NCI-H524 treated with DMSO at 0.1 percent for 48 hours (cell line): ENCODE data around the gene ASCL2.
"Not testable (repeated sequence)": the region's sequence is repeated elsewhere in the genome, so short reads cannot be mapped to it uniquely, and the experiment has no call there.

Experiments used
- DNase-seq: peaks from one replicate; lab custom pipeline; 2025; lab: John Stamatoyannopoulos, UW

Gene ASCL2

DNA sequence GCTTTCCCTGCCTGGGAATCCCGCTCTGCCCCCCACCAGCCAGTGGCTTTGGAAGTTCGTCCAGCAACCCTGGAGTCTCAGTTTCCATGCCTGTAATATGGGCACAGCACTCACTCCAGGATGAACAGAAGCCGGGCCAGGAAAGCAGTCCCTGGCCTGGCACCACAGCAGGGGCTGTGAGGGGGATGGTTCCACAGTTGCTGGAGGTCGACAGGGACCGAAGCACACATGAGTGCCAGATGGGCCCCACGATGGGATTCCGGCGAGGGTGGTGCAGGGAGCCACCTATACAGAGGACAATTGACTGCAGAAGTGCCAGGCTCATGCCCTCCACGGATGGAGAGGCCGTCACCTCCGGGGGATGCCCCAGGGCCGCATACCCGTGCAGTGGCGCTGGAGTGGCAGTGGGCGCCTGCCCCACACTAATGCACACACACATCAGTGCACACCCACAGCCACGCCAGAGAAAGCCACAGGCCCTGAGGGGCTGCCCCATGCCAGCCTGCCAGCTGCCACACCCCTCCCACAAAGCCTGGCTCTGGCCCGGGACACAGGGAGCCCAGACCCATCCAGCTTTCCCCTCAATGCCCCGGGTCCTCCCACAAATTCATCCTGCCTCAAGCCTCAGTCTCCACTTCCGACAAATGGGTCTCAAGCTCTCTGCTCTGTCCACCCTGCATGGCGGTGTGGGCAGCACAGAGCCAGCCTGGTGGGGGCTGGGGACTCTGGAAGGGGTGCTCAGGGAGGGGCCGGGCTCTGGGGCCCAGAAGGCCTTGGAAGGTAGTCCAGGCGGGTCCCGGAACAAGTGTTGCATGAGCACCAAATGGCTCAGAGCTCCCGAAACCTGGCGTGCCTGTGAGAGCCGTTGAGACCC is 9.7 kb downstream of the ASCL2 start:
- DNase-seq = no peak

DNA sequence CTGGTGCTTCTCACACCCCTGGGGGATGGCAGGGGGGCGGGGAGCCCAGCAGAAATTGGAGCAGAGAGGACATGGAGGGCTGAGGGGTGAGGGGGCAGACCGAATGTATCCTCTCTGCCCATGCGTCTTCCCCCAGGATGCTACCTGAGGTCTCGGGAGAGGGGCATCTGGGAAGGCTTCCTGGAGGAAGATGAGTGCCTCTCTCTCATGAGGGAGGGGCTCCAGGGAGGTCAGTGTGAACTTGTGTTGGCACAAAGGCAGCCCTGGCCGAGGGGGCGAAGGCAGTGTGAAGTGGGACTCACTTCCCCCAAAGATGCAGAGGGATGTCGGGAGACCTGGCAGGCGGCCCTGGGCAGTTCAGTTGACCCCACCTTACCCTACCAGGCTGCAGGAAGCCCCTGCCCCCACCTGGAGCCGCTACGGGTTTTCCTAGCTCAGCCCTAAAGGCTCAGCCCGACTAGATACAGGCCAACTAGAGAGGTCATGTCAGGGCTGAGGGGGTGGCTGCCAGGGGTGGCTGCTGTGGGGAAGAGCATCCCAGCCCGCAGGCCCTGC is 10.4 kb downstream of the ASCL2 start:
- DNase-seq = no peak

DNA sequence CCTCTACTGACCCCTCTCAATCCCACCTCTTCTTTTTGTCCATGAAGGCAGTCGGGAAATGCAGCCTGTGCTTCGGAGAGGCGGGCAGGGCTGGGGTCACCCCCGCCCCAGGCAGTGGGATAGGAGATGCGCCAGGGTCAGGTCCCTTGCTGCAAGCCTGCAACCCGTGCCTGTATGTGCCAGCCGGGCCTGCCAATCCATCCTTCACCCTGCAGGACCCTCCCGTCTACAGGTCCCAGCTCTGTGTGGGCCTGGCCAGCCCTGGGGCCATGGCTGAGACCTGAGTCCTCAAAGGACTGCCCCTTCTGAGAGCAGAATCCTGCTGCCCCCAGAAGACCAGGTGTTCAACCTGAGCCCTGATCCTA is 10.9 kb downstream of the ASCL2 start:
- DNase-seq = no peak

DNA sequence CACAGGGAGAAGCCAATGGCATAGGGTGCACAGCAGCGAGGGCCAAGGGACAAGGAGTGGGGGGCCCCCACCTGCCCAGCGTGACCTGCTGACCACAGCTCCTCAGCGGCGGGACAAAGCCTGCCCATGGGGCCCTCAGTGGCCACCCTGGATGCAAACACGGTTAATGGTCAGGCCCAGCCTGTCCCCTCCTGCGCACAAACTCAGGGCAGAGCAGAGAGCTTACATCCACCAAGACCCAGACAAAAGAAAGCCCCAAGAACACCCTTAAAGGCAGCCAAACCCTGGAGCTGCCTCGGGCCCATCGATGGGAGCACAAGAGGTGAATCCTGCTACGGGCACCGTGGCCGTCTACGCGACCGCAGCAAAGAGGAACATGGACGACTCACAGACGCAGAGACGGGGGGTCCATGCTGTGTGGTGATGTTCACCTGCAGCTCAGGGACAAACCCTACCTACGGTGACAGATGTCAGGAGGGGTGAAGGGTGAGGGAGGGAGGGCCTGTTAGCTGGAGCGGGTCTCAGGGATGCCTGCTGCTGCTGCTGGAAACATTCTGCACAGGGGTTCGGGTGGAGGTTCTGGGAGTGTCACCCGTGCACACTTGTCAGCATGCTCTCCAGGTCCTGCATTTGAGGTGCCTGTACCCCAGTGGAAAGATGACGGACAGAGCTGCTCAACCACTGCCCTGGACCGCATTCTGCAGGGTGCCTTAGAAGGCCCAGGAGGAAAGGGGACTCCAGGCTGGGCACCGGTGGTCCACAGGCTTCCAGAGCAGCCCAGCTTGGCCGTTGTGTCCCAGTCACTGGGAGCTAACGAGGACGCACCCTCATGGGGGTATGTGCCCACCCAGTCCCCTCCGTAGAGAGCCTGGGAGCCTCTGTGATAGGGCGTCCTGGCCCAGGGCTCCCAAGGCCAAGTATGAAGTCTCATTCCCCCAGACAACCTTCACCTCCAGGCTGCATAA is 11.6 kb downstream of the ASCL2 start:
- no peak for DNase-seq

DNA sequence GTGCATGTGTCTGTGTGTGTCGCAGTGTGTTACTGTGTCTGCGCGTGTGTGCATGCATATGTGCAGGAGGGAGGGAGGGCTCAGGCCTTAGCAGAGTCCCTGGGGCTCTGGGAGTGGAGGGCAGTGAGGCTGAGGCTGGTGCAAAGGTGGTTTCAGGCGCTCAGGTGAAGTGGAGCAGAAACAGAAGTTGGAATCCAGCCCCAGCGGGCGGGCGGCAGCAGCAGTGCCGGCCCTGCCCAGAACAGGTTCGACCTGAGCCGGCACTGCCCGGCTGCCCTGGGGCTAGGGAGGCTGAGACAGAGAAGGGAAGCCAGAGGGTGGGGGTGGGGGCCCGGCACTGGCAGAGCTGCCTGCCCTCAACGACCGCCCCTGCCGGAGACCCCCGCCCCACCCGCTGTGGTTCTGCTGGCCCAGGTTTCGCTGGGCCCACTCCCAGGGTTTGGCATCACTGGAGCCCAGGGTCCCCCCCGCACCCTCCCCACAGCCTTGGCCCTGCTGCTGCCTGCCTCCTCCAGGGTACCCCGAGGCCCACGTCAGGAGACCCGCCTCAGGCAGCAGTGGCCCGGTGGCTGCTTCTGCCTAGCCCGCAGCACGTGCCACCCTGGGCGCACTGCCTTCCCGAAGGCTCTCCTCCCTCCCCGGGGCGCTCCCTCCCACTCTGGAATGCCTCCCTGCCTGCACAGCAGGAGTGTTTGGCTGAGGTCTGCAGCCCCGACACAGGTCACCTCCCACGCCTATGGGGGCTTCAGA is 13.3 kb downstream of the ASCL2 start:
- DNase-seq = no peak

DNA sequence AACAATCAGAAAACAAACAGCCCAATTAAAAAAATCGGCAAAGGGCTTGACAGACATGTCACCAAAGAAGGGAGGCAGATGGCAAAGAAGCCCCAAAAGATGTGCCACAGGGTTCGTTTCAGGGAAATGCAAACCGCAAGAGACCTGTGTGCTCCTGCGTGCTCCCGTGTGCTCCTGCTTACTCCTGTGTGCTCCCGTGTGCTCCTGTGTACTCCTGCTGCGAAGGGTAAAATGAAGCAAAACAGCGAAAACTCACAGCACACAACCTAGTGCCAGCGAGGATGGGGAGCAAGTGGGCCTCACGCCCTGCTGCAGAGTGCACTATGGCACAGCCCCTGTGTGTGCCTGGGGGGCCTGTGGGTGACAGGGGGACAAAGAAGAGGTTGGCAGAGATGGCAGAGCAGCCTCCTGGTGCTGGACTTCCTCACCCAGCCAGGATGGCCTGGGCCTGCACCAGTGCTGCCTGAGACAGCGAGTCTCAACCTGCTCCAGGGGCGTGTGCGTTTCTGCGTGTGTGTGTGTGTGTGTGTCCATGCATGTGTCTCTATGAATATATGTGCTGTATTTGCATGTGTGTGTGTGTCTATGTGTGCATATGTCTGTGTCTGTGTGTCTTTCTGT is 14.0 kb downstream of the ASCL2 start:
- DNase-seq = no peak

DNA sequence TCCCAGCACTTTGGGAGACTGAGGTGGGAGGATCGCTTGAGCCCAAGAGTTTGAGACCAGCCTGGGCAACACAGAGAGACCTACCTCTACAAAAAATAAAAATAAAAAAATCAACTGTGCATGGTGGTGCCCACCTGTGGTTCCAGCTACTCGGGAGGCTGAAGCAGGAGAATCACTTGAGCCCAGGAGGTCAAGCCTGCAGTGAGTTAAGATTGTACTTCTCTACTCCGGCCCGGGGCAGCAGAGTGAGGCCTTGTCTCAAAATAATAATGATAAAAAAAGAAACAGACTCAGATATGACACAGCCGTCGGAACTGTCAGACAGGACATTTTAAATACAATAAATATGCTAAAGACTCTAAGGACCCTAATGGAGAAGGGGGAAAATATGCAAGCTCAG is 18.4 kb downstream of the ASCL2 start:
- DNase-seq = no peak

DNA sequence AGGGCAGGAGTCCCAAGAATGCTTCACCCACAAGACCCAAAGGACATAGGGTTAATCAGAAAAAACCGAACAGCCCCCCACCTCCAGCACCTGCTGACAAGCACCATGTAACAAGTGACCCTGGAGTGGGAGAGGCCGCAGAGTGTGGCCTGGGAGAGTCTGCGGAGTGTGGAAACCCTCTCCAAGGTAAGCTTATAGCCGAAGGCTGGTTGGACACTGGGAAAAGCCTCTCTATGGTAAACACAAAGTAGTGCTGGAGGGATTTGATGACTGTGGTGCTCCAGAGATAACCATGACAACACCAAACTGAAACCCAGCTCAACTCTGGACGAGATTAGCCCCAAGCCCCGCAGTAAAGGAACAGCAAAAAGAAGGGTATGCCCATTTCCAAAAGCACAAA is 19.2 kb downstream of the ASCL2 start:
- no peak for DNase-seq

DNA sequence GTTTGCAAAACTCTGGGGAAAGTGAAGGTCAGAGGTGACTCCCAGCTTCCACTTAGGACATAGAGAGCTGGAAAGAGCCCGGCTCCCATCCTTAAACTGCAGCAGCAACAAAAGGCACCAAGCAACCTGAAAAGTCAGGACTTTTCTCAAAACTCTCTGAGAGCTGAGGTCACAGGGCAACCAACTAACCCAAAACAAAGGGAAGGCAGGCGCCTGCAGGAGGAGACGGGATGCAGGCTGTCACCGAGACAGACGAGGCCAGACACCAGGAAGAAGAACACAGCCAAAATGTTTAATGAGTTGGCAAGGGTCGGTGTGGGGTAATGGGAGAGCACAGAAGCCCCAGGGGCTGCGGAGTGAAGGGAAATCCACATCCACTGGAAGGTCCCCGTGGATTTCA is 19.9 kb downstream of the ASCL2 start:
- no peak for DNase-seq

DNA sequence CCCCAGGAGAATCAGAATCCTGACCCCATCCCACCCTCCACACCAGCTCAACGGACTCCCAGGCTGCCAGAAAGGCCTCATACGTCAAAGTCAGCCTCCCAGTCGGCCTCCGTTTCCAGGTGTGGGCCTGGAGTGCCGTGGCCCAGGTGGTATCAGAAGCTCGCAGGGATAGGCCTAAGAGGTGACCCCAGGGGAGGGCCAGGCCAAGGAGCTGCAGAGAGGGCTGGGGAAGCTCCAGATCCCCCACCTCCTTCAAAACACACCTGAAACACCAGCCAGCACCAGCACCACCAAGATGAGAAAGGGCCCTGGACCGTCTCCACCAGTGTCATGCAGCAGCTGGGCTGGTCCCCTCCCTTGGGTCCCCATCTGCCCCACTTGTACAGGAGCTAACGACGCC is 20.3 kb downstream of the ASCL2 start:
- no peak for DNase-seq

DNA sequence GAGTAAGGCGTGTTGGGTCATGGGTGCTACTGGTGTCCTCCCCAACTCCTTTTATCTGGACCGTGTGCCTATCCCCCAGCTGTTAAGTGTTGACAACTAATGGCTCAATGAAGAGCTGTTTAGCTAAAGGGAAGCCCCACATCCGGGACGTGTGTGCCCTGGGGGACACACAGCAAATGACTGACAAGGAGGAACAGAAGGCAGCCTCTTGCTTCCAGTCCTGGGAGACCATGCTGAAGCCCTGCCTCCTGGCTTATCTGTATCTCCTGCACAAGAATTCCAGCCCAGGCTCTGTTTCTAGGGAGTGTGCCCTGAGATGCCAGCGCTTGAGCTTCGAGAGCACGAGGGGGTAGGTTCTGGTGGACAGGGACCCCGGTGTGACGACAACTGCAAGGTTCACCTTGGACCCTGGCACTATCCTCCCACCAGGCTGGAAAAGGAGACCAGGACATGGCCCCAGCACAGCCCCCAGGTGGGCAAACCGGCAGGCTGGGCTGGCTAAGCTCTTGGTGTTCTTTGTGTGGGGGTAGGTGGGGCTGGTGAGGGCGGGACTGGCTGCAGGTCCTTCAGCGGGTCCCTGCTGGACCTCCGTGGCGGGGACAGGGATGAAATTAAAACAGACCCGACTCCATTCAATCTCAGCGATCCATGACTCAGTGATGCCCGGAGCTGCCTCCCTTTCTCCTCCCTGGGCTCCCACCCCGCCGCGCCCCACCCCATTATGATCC is 21.0 kb downstream of the ASCL2 start:
- DNase-seq = no peak

DNA sequence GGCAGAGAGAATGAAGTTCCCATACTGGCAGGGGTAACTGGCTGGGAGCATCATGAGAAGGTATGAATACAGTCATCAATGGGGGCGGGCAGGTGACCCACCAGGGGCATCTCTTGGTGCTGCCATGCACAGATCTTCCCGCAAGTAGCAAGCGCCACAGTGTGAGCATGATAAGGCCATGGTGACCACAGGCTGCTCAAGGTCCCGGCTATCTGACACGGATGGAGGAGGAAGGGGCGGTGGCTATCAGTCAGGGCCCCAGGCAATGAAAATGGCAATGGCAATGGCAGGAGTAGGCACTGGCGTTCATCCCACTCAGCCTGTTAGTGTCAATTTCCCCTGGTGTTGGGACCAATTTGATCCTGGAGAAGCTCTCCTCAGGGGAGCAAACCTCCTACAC is 21.6 kb downstream of the ASCL2 start:
- no peak for DNase-seq

DNA sequence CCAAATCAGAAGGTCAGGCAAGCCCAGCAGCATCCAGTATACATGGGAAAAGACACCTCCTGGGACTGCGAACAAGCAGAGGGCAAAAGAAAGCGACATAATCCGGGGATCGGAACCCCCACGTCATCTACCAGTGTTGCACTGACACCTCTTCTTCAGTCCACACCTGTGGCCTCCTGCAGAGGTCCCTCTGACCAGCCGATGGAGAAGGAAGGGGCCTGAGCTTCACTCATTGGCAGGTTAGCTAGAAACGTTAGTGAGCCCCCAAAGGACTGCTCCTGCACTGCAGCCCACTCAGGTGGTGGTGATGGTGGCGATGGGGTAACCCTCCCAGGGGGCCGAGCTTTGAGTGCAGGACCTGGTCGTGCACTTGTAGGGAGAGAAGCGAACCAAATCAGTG is 22.1 kb downstream of the ASCL2 start:
- no peak for DNase-seq

DNA sequence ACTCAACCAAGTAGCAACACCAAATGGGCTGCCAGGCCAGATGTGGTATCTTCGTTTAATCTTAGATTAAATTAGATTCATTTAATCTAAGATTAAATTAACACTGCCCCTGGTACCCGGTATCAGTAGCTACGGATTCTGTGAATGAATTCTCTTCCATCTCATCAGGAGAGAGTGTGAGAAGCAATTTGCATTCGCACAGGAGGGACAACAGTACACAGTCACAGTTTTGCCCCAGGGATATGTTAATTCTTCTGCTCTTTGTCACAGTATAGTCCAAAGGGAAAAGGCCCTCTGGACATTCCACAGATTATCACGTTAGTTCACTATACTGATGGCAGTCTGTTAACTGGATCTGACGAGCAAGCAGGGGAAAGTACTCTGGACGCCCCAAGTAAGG is 22.9 kb downstream of the ASCL2 start:
- no peak for DNase-seq

DNA sequence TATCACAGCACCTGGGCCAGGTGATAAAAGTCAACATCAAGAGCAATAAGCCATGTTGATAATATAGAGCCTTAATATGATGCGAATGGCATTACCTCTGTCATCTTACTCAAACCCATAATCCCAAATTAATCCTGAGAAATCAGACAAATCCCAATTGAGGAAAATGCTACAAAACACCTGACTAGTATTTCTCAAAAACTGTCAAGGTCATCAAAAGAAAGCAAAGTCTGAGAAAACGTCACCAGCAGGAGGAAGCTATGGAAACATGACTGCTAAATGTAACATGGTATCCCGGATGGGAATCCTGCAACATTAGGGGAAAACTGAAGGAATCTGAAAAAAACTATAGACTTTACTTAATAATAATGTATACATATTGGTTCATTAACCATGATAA is 29.6 kb downstream of the ASCL2 start:
- no peak for DNase-seq

DNA sequence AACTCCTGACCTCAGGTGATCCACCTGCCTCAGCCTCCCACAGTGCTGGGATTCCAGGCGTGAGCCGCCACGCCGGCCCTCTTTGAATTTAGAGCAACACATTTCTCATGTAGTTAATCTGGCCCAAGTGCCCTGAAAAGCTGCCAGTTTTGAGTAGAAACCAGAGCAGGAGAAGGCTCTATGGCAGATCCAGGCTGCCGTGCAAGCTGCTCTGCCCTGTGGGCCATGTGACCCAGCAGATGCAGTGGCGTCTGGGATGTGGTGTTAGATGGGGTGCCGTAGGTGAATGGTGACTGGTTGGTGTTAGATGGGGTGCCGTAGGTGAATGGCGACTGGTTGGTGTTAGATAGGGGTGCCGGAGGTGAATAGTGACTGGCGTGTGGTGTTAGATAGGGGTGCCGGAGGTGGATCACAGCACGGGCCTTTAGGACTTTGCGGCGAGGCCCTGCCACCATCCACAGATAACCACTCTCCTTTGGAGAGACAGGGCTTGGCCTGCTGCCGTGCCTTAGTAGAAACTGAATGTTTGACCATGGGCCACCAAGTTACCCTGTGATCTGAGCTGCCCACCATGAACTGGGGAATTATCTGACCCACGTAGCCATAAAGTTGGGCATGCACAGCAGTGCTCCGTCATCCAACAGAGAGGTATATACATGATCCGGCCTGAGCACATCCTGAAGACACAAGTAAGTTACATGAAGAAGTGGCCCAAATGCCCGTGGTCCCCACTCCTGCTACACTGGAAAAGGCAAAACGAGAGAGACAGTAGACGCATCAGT is 32.7 kb downstream of the ASCL2 start:
- no peak for DNase-seq

DNA sequence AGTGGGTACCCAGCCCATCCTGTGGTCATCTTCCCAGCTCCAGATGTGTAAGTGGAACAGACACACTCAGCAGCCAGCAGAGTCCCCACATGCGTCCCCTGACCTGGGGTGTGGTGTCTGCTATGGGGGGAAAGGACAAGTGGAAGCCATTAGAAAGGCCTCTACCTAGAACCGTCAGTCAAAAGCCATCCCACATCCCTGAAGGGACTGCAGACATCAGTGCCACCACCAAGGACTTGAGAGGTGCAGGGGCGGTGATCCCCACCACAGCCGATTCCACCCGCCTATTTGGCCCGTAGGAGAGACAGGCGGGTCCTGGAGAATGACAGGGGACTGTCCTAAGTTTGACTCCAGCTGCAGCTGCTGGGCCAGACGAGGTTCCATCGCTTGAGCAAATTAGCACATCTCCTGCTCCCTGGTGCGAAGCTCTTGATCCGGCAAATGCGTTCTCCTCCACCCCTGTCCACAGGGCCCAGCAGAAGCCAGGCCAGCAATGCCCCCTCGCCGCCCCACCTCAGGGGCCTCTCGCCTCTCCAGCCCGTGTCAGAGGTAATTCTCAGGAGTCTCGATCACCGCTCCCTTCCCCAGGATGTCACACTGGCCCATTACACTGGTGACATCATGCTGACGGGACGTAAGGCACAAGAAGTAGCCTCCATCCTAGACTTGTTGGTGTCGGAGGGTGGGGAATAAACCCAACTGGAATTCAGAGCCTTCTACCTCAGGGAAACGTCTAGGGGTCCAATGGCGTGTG is 33.8 kb downstream of the ASCL2 start:
- DNase-seq = not testable (repeated sequence)

DNA sequence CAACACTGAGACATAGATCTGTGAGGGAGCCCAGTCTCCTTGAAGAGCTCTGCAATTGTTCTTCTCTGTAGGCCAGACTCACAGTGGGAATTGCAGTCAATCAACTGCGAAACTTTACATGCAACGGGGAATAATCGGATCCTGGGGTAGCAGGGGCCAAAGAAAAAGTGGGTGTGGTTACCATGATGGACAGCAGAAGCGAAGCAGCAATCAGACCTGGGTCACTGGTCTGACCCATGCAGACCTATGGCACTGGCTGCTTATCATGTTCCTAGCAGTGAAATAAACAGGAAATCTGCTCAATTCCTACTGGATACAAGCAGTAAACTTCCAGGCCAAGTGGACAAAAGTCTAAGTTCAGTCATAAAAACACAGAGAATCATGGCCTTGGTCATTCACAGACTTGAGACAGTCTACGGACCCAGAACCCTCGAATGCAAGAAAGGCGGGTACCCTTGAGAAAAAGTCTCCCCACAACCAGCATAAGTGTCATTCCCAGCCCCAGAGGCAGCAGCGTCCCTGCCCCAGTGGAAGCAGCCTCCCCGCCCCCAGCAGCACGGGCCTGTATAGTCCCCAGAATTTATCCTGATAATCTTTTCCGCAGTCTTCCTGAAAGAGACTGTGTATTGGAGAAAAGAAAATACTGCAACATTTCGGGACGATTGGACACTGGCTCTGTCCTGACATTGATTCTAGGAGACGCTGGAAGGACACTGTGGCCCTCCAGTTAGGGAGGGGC is 34.6 kb downstream of the ASCL2 start:
- no peak for DNase-seq

DNA sequence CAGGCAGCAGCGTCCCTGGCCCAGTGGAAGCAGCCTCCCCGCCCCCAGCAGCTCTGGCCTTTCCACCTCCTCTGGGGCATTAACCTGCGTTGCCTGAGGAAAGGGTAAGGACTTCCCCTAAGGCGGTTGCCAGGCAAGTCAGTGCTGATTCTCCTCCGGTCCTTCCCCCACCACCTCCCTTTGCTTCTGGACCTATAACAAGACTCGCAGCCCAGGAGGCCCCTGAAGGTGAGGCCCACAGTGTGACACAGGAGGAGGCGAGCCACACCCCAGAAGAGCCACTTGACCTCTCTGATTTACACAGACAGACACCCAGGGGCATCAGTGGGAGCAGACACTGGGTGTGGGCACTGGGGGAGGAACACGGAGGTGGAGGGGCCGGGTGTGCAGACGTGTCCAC is 35.4 kb downstream of the ASCL2 start:
- DNase-seq = no peak
